ENCODE results near the gene ZNF500.

The ZNF500 gene

GRCh38 chr16:4766875-4767628 lies at the start of gene ZNF500:
Gene ZNF500 (minus strand): TSS chr16:4767162. CDS start chr16:4765978, 1,184 bp downstream.
- peak within 1 kb of the TSS; percentile 75 to 98 for H3K4me3 ChIP-seq (ENCODE audit: low read depth in 1 of 2, low read length in 2 of 2)
- no peaks in the 10 kb centered on the region for H3K9me3 ChIP-seq (ENCODE audit: control insufficient read depth in 1 of 2, low read length in 2 of 2)
- no peaks in the 10 kb centered on the region for H3K27me3 ChIP-seq (ENCODE audit: low read depth, low read length)
- H3K4me1 ChIP-seq (ENCODE audit: control insufficient read depth in 1 of 2, insufficient read depth in 2 of 2, low read length in 2 of 2) = peaks cover 5 to 33% of the 10 kb centered on the region in 2 donors
- peak within 1 kb of the TSS; percentile 78 for H3K27ac ChIP-seq (ENCODE audit: low read length)
- peaks cover 9 to 25% of the 10 kb centered on the region in 2 donors for H3K36me3 ChIP-seq (ENCODE audit: control insufficient read depth in 1 of 2, insufficient read depth in 2 of 2, low read length in 2 of 2)

DNA sequence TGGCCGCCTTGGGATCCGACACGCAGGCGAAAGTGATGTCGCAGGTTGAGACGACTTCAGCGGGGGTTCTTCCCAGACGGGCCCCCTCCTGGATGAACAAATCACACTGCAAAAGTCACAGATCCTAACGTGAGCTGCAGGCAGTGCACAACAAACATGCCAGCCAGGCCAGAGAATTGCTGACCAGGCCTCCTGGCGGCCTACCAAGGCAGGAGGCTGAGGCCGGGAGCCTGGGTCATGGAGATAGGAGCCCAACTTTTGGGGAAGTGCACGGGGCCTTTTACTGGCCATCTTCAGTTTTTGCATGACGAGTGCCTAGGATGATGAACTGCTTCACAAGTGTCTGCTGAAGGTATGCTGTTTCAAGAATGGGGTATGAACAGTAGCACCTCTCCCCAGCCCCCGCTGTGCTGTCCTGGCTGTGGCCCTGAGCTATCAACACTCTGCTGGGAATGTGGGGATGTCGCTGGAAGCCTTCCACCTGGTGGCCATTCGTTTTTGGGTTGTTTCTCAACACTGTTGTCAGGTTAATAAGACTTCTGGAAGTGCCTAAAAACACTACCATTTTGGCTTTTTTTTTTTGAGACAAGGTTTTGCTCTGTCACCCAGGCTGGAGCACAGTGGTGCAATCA lies 47.7 kb upstream of the ZNF500 start:
- peaks cover 8 to 17% of the 10 kb centered on the region in 2 donors for H3K4me1 ChIP-seq (ENCODE audit: control insufficient read depth in 1 of 2, insufficient read depth in 2 of 2, low read length in 2 of 2)
- peak overlapping the region in 1 of 2 donors; percentile 6 for H3K4me3 ChIP-seq (ENCODE audit: low read depth in 1 of 2, low read length in 2 of 2)
- no peaks in the 10 kb centered on the region for H3K27me3 ChIP-seq (ENCODE audit: low read depth, low read length)
- H3K27ac ChIP-seq (ENCODE audit: low read length) = no peak overlapping the region
- peaks cover 46 to 55% of the 10 kb centered on the region in 2 donors for H3K36me3 ChIP-seq (ENCODE audit: control insufficient read depth in 1 of 2, insufficient read depth in 2 of 2, low read length in 2 of 2)
- no peaks in the 10 kb centered on the region for H3K9me3 ChIP-seq (ENCODE audit: control insufficient read depth in 1 of 2, low read length in 2 of 2)

DNA sequence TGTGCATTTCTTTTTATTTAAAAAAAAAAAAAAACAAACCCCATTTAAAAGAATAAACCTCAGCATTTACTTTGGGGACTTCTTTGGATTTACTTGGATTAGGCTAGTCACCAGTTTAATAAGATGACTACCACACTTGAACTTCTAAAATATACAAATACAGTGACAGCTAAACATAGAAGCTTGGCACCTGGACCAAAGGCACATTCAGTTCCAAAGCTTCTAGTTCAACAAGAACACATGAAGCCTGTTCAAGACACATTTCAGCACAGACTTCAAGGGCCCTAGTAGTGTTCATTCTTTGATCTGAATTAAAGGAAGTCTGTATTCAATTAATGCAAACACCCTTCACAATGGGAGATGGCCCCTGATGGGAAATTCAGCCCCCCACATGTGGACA lies 47.1 kb upstream of the ZNF500 start:
- Histone ChIP-seq H3K27ac (ENCODE audit: low read length) (peak overlapping the region; percentile 31), H3K36me3 (ENCODE audit: control insufficient read depth in 1 of 2, insufficient read depth in 2 of 2, low read length in 2 of 2) (peaks cover 43 to 58% of the 10 kb centered on the region in 2 donors)

DNA sequence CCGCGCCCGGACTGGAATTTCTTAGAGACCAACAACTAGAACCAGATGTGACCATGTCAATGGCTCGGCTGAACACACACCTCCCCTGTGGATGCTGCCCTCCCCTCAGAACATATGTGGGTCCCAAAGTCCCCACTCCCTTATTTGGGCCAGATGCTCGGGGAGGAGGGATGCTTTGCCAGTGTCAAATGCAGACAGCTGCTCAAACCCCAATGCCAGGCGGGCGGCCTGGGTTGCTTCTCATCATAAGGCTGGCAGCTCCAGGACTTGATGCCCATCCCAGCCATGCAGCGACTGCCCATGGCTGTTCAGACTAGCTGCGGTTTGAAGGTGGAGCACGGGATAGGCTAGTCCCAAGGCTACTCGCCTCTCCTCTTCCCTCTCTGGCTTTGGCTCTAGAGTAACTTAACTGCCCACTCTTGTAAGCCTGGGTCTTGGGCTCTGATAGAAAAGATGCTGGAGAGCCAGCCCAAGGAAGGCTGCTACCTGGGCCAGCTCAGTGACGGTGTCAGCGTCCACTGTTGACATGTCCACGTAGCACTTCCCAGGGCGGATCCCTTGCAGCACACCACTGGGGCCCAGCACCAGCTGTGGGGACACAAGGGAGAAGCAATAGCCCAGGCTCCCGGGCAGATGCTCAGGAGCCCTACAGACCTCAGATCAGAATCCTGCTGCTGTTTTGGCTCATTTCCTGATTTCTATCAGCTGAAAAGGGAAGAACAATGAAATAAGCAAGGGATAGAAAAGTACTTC lies 46.5 kb upstream of the ZNF500 start:
- peak overlapping the region; percentile 31 for H3K27ac ChIP-seq (ENCODE audit: low read length)
- no peak overlapping the region for H3K4me3 ChIP-seq (ENCODE audit: low read depth in 1 of 2, low read length in 2 of 2)
- no peaks in the 10 kb centered on the region for H3K27me3 ChIP-seq (ENCODE audit: low read depth, low read length)
- peaks cover 8 to 17% of the 10 kb centered on the region in 2 donors for H3K4me1 ChIP-seq (ENCODE audit: control insufficient read depth in 1 of 2, insufficient read depth in 2 of 2, low read length in 2 of 2)
- H3K9me3 ChIP-seq (ENCODE audit: control insufficient read depth in 1 of 2, low read length in 2 of 2) = no peaks in the 10 kb centered on the region
- H3K36me3 ChIP-seq (ENCODE audit: control insufficient read depth in 1 of 2, insufficient read depth in 2 of 2, low read length in 2 of 2) = peaks cover 38 to 58% of the 10 kb centered on the region in 2 donors

More for the DNA sequence above, 47.1 kb upstream of the ZNF500 start:
- no peaks in the 10 kb centered on the region for H3K27me3 ChIP-seq (ENCODE audit: low read depth, low read length)
- peaks cover 8 to 17% of the 10 kb centered on the region in 2 donors for H3K4me1 ChIP-seq (ENCODE audit: control insufficient read depth in 1 of 2, insufficient read depth in 2 of 2, low read length in 2 of 2)
- H3K4me3 ChIP-seq (ENCODE audit: low read depth in 1 of 2, low read length in 2 of 2) = peak overlapping the region in 1 of 2 donors; percentile 6
- no peaks in the 10 kb centered on the region for H3K9me3 ChIP-seq (ENCODE audit: control insufficient read depth in 1 of 2, low read length in 2 of 2)

GRCh38 chr16:4811773-4812172 lies 44.8 kb upstream of the ZNF500 start:
- no peak overlapping the region for H3K4me3 ChIP-seq (ENCODE audit: low read depth in 1 of 2, low read length in 2 of 2)
- H3K27ac ChIP-seq (ENCODE audit: low read length) = no peak overlapping the region
- H3K9me3 ChIP-seq (ENCODE audit: control insufficient read depth in 1 of 2, low read length in 2 of 2) = no peaks in the 10 kb centered on the region
- H3K27me3 ChIP-seq (ENCODE audit: low read depth, low read length) = no peaks in the 10 kb centered on the region
- peaks cover 30 to 62% of the 10 kb centered on the region in 2 donors for H3K36me3 ChIP-seq (ENCODE audit: control insufficient read depth in 1 of 2, insufficient read depth in 2 of 2, low read length in 2 of 2)
- H3K4me1 ChIP-seq (ENCODE audit: control insufficient read depth in 1 of 2, insufficient read depth in 2 of 2, low read length in 2 of 2) = peaks cover 8 to 17% of the 10 kb centered on the region in 2 donors

- H3K9me3 ChIP-seq (ENCODE audit: control insufficient read depth in 1 of 2, low read length in 2 of 2) = no peaks in the 10 kb centered on the region
- H3K4me3 ChIP-seq (ENCODE audit: low read depth in 1 of 2, low read length in 2 of 2) = no peak overlapping the region
- H3K4me1 ChIP-seq (ENCODE audit: control insufficient read depth in 1 of 2, insufficient read depth in 2 of 2, low read length in 2 of 2) = peaks cover 8 to 17% of the 10 kb centered on the region in 2 donors
- peaks cover 30 to 61% of the 10 kb centered on the region in 2 donors for H3K36me3 ChIP-seq (ENCODE audit: control insufficient read depth in 1 of 2, insufficient read depth in 2 of 2, low read length in 2 of 2)
- no peak overlapping the region for H3K27ac ChIP-seq (ENCODE audit: low read length)
- no peaks in the 10 kb centered on the region for H3K27me3 ChIP-seq (ENCODE audit: low read depth, low read length)
These were observed 44.3 kb upstream of the ZNF500 start for GRCh38 chr16:4811242-4811641.

DNA sequence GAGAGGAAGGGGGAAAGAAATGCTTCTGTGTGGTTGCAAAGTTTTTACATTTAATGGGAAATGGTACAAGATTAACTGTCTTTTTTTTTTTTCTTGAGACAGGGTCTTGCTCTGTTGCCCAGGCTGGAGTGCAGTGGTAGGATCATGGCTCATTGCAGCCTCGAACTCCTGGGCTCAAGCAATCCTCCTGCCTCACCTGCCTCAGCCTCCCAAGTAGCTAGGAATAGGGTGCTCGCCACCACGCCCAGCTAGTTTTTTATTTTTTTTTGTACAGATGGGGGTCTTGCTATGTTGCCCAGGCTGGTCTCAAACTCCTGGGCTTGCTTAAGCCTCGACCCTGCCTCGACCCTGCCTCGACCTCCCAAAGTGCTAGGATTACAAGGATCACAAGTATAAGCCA lies 39.3 kb upstream of the ZNF500 start:
- Histone ChIP-seq H3K9me3 (ENCODE audit: control insufficient read depth in 1 of 2, low read length in 2 of 2) (no peaks in the 10 kb centered on the region), H3K4me3 (ENCODE audit: low read depth in 1 of 2, low read length in 2 of 2) (no peak overlapping the region), H3K27ac (ENCODE audit: low read length) (no peak overlapping the region), H3K36me3 (ENCODE audit: control insufficient read depth in 1 of 2, insufficient read depth in 2 of 2, low read length in 2 of 2) (peaks cover 1 to 45% of the 10 kb centered on the region in 2 donors), H3K27me3 (ENCODE audit: low read depth, low read length) (no peaks in the 10 kb centered on the region), H3K4me1 (ENCODE audit: control insufficient read depth in 1 of 2, insufficient read depth in 2 of 2, low read length in 2 of 2) (peaks cover 0 to 29% of the 10 kb centered on the region in 2 donors)

- Histone ChIP-seq H3K27ac (ENCODE audit: low read length) (no peak overlapping the region), H3K36me3 (ENCODE audit: control insufficient read depth in 1 of 2, insufficient read depth in 2 of 2, low read length in 2 of 2) (peaks cover 0 to 41% of the 10 kb centered on the region in 2 donors)
These were observed 38.3 kb upstream of the ZNF500 start for GRCh38 chr16:4805231-4805630.

GRCh38 chr16:4803898-4804762 lies 37.2 kb upstream of the ZNF500 start:
- no peak overlapping the region for H3K27ac ChIP-seq (ENCODE audit: low read length)
- H3K27me3 ChIP-seq (ENCODE audit: low read depth, low read length) = no peaks in the 10 kb centered on the region
- peaks cover 0 to 40% of the 10 kb centered on the region in 2 donors for H3K4me1 ChIP-seq (ENCODE audit: control insufficient read depth in 1 of 2, insufficient read depth in 2 of 2, low read length in 2 of 2)
- H3K9me3 ChIP-seq (ENCODE audit: control insufficient read depth in 1 of 2, low read length in 2 of 2) = no peaks in the 10 kb centered on the region
- H3K36me3 ChIP-seq (ENCODE audit: control insufficient read depth in 1 of 2, insufficient read depth in 2 of 2, low read length in 2 of 2) = peaks cover 2 to 44% of the 10 kb centered on the region in 2 donors
- H3K4me3 ChIP-seq (ENCODE audit: low read depth in 1 of 2, low read length in 2 of 2) = no peak overlapping the region

More at GRCh38 chr16:4805231-4805630, 38.3 kb upstream of the ZNF500 start:
- Histone ChIP-seq H3K4me1 (ENCODE audit: control insufficient read depth in 1 of 2, insufficient read depth in 2 of 2, low read length in 2 of 2) (peaks cover 0 to 40% of the 10 kb centered on the region in 2 donors), H3K9me3 (ENCODE audit: control insufficient read depth in 1 of 2, low read length in 2 of 2) (no peaks in the 10 kb centered on the region), H3K4me3 (ENCODE audit: low read depth in 1 of 2, low read length in 2 of 2) (no peak overlapping the region), H3K27me3 (ENCODE audit: low read depth, low read length) (no peaks in the 10 kb centered on the region)

- H3K27ac ChIP-seq (ENCODE audit: low read length) = peak overlapping the region; percentile 14
These were observed 36.5 kb upstream of the ZNF500 start for GRCh38 chr16:4803401-4803844.

More at GRCh38 chr16:4803401-4803844, 36.5 kb upstream of the ZNF500 start:
- Histone ChIP-seq H3K9me3 (ENCODE audit: control insufficient read depth in 1 of 2, low read length in 2 of 2) (no peaks in the 10 kb centered on the region), H3K36me3 (ENCODE audit: control insufficient read depth in 1 of 2, insufficient read depth in 2 of 2, low read length in 2 of 2) (peaks cover 7 to 46% of the 10 kb centered on the region in 2 donors), H3K4me3 (ENCODE audit: low read depth in 1 of 2, low read length in 2 of 2) (peak overlapping the region; percentile 64 to 95), H3K27me3 (ENCODE audit: low read depth, low read length) (no peaks in the 10 kb centered on the region), H3K4me1 (ENCODE audit: control insufficient read depth in 1 of 2, insufficient read depth in 2 of 2, low read length in 2 of 2) (peaks cover 0 to 40% of the 10 kb centered on the region in 2 donors)

Data from muscle layer of duodenum (tissue), 2 donors.